Measurements from ENCODE around the gene TMEM54.

Gene TMEM54

GRCh38 chr1:32894019-32894600, 7.1 kb downstream of the TMEM54 start:
- no peak for DNase-seq

GRCh38 chr1:32893198-32894018, 7.8 kb downstream of the TMEM54 start:
- DNase-seq = no peak

GRCh38 chr1:32892368-32893197, 8.6 kb downstream of the TMEM54 start:
- DNase-seq = peak; percentile 29

DNA sequence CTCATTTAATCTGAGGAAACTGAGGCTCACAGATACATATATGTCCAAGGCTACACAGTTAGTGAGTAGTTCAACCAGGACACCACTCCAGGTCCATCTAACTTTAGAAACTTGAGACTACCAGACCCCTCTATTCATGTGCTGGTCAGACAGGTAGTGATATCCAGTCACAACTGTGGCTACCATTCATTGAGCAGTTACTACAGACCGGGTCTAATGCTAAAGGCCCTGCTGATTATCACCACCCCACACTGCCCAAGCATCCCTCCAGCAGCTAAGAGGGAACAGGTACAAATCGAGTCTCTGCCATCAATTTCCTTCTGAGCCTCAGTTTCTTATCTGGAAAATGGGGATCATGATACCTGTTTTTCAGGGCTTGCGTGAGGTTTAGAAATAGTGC, 9.6 kb downstream of the TMEM54 start:
- no peak for DNase-seq

GRCh38 chr1:32891241-32891570, 10.0 kb downstream of the TMEM54 start:
- DNase-seq = no peak

DNA sequence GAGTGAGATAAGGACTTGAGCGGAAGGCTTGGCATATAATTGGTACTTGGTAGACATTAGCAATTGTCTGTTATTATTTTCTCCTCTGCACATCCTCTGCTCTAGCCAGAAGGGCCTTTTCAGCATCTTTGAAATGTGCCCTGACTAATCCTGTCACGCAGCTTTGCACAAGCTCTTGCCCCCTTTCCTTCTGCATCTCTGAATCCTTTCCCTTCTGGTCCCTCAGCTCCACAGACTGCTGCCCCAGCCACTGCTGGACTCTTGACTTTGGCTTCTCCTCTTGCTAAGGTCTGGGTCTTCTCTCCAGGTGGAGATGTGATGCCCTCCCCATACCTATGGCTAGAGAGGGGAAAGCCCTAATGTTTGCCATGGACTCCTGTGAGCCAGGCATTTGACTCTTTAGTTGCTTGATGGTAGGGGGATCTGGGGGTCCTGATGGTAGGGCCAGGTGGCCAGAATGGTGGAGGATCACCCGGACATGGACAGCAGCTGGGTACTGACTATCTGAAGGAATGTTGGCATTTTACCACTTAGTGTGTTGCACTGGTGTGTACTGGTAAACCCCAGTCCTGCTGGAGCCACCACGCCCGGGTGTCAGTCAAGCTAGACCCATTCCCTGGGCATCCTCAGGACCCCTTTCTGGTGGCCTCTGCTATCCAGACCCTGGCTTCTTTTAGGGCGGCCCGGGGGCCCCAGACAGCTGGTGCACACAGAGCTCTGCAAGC, 10.5 kb downstream of the TMEM54 start:
- DNase-seq = no peak

- DNase-seq = no peak
These were observed 11.4 kb downstream of the TMEM54 start for GRCh38 chr1:32889731-32890278.

- no peak for DNase-seq
These were observed 12.3 kb downstream of the TMEM54 start for GRCh38 chr1:32888677-32889420.

GRCh38 chr1:32888134-32888533, 13.1 kb downstream of the TMEM54 start:
- DNase-seq = no peak

GRCh38 chr1:32887623-32888022, 13.6 kb downstream of the TMEM54 start:
- no peak for DNase-seq

- no peak for DNase-seq
These were observed 14.3 kb downstream of the TMEM54 start for GRCh38 chr1:32886828-32887414.

GRCh38 chr1:32886004-32886827, 15.0 kb downstream of the TMEM54 start, which contains the start of gene HPCA:
TSS of gene HPCA (plus strand) at chr1:32886491. CDS start at chr1:32888899, 2,408 bp downstream.
- no peak for DNase-seq

GRCh38 chr1:32885676-32886003, 15.5 kb downstream of the TMEM54 start:
- DNase-seq = no peak

- no peak for DNase-seq
These were observed 16.5 kb downstream of the TMEM54 start for GRCh38 chr1:32884726-32885125.

GRCh38 chr1:32884032-32884372, 17.2 kb downstream of the TMEM54 start:
- no peak for DNase-seq

DNA sequence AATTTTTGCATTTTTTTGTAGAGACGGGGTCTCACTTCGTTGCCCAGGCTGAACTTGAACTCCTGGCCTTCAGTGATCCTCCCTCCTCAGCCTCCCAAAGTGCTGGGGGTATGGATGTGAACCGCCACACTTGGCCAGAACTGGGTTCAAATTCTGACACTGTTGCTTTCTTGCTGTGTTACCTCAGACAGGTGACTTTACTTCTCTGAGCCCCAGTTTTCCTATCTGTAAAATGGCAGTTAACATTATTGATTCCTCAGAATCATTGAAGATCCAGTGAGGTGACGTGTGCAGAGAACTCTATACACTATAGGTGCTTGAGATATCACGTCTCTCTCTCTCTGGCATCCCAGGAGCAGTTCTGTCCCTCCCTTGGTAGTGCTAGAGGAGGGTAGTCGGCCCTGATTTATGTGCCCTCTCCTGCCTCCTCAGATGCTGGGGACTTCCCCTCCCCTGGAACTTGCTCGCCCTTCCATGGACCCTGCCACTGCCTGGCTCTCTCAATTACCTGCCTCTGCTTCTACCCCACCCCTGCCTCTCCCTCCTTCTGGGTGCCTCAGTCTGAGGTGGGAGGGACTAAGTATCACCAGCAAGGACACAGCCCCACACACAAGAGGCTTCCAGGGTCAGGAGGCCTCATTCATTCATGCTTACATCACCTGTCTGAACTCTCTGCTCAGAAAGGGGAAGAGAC, 17.7 kb downstream of the TMEM54 start:
- no peak for DNase-seq

- DNase-seq = no peak
These were observed 19.0 kb downstream of the TMEM54 start for GRCh38 chr1:32881871-32882850.

DNA sequence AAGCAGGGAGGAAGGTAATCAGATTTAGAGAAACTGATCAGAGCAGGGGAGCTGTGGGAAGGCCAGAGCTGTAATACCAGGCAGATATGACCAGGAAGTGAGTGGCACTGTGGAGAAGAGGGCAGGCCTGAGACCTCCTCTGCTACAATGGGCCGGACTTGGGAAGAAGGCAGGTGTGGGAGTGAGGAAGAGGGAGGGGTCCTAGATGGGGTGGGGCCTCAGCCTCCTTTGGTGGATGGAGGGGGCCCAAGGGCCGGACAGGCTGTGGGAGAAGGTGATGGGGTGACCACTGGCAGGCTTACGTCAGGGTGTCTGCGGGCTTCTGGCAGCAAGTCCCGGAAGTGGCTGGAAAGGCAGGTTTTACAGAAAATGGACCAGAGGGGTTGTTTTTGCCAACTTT, 19.9 kb downstream of the TMEM54 start:
- no peak for DNase-seq

GRCh38 chr1:32878637-32879041, 22.6 kb downstream of the TMEM54 start:
- no peak for DNase-seq

All from CD4-positive, alpha-beta T cell treated with Interleukin-10 for 1 hour (primary cell).